Tibial artery (tissue), 4 donors: ENCODE results near the gene C1orf105.

Source experiments
- DNase-seq, 2 donors: peaks; one replicate each; pipeline ENCODE4 v3.0.0-alpha.2; 2019
- H3K27ac ChIP-seq, 2 donors: fragments of 200-600 bp; sonication (generic) in 1 of 2; 1 replicate in 1 of 2; 2 replicates in 1 of 2; pipeline ENCODE4 v1.5.1; 2018 to 2019; ENCODE audit warnings: mild to moderate bottlenecking in 1 of 2
- H3K27me3 ChIP-seq, 2 donors: fragments of 200-600 bp; sonication (generic) in 1 of 2; one replicate each; pipeline versions ENCODE4 v1.5.1 to v1.6.0; 2016 to 2019
- H3K36me3 ChIP-seq, 3 donors: fragments of 200-600 bp; sonication (generic) in 2 of 3; one replicate each; pipeline ENCODE4 v1.5.1; 2016 to 2019; ENCODE audit warnings: mild to moderate bottlenecking in 2 of 3
- H3K4me1 ChIP-seq, 4 donors: fragments of 200-600 bp; sonication (generic) in 2 of 4; 1 replicate in 3 of 4; 2 replicates in 1 of 4; pipeline ENCODE4 v1.5.1; 2016 to 2019
- H3K4me3 ChIP-seq, 2 donors: fragments of 200-600 bp; sonication (generic) in 1 of 2; 1 replicate in 1 of 2; 2 replicates in 1 of 2; pipeline ENCODE4 v1.5.1; 2018 to 2019; ENCODE audit warnings: mild to moderate bottlenecking in 2 of 2
- H3K9me3 ChIP-seq, 3 donors: fragments of 200-600 bp; sonication (generic) in 1 of 3; one replicate each; pipeline ENCODE4 v1.5.1; 2016 to 2019
- CTCF ChIP-seq, 2 experiments: fragments of 200-600 bp in 1 of 2; fragments of 450-650 bp in 1 of 2; IDR thresholded peaks; one replicate each; pipeline ENCODE4 v1.5.1; 2017 to 2019; ENCODE audit warnings: antibody characterized with exemption in 2 of 2, mild to moderate bottlenecking in 1 of 2, moderate library complexity in 1 of 2
- intact Hi-C: fragments of 100-400 bp; cut with DNase I; formaldehyde crosslinking; loops from one replicate; pipeline ENCODE4 v1.15.0; 2023; ENCODE audit warnings: low total_unique reads

The C1orf105 gene

GRCh38 chr1:172465617-172466016 lies 45.1 kb downstream of the C1orf105 start:
- no peak overlapping the region for H3K4me3 ChIP-seq
- intact Hi-C loops, result no loop called here
- H3K27ac ChIP-seq, result no peak overlapping the region

GRCh38 chr1:172466795-172467407 lies 46.4 kb downstream of the C1orf105 start:
- Histone ChIP-seq H3K4me3 (no peak overlapping the region), H3K27me3 (no peaks in the 10 kb centered on the region), H3K4me1 (no peaks in the 10 kb centered on the region), H3K36me3 (no peaks in the 10 kb centered on the region), H3K9me3 (no peaks in the 10 kb centered on the region), H3K27ac (no peak overlapping the region)
- intact Hi-C loops, result no loop called here
- no peak for TF ChIP-seq CTCF (IDR thresholded peaks at IDR 0.05)
- no peak for DNase-seq

More at GRCh38 chr1:172465617-172466016, 45.1 kb downstream of the C1orf105 start:
- no peaks in the 10 kb centered on the region for H3K4me1 ChIP-seq
- TF ChIP-seq CTCF (IDR thresholded peaks at IDR 0.05), result no peak
- H3K27me3 ChIP-seq, result no peaks in the 10 kb centered on the region
- no peaks in the 10 kb centered on the region for H3K9me3 ChIP-seq
- no peaks in the 10 kb centered on the region for H3K36me3 ChIP-seq
- DNase-seq, result no peak

GRCh38 chr1:172467446-172467845 lies 47.0 kb downstream of the C1orf105 start:
- no peaks in the 10 kb centered on the region for H3K4me1 ChIP-seq
- TF ChIP-seq CTCF (IDR thresholded peaks at IDR 0.05), result no peak
- intact Hi-C loops, result no loop called here
- H3K9me3 ChIP-seq, result no peaks in the 10 kb centered on the region
- no peak overlapping the region for H3K27ac ChIP-seq
- no peak for DNase-seq
- no peak overlapping the region for H3K4me3 ChIP-seq
- H3K27me3 ChIP-seq, result no peaks in the 10 kb centered on the region
- H3K36me3 ChIP-seq, result no peaks in the 10 kb centered on the region

GRCh38 chr1:172468296-172468695 lies 47.8 kb downstream of the C1orf105 start:
- TF ChIP-seq CTCF (IDR thresholded peaks at IDR 0.05), result no peak
- H3K36me3 ChIP-seq, result no peaks in the 10 kb centered on the region
- H3K4me3 ChIP-seq, result no peak overlapping the region
- H3K9me3 ChIP-seq, result no peaks in the 10 kb centered on the region
- intact Hi-C loops, result no loop called here
- peaks cover 0 to under 1% (median 0%) of the 10 kb centered on the region in 4 donors for H3K4me1 ChIP-seq
- DNase-seq, result no peak
- no peak overlapping the region for H3K27ac ChIP-seq
- H3K27me3 ChIP-seq, result no peaks in the 10 kb centered on the region

- Histone ChIP-seq H3K9me3 (no peaks in the 10 kb centered on the region), H3K4me1 (peaks cover 0 to 6% (median 0%) of the 10 kb centered on the region in 4 donors), H3K36me3 (no peaks in the 10 kb centered on the region), H3K27me3 (no peaks in the 10 kb centered on the region), H3K27ac (no peak overlapping the region), H3K4me3 (no peak overlapping the region)
- DNase-seq, result no peak
- TF ChIP-seq CTCF (IDR thresholded peaks at IDR 0.05), result no peak
- intact Hi-C loops, result no loop called here
These were observed 49.2 kb downstream of the C1orf105 start for GRCh38 chr1:172469717-172470116.

GRCh38 chr1:172470149-172470548 lies 49.7 kb downstream of the C1orf105 start:
- DNase-seq, result no peak
- peaks cover 0 to 6% (median 0%) of the 10 kb centered on the region in 4 donors for H3K4me1 ChIP-seq

More at GRCh38 chr1:172470149-172470548, 49.7 kb downstream of the C1orf105 start:
- Histone ChIP-seq H3K9me3 (no peaks in the 10 kb centered on the region), H3K27me3 (no peaks in the 10 kb centered on the region), H3K27ac (no peak overlapping the region), H3K4me3 (no peak overlapping the region), H3K36me3 (no peaks in the 10 kb centered on the region)
- intact Hi-C loops, result no loop called here
- TF ChIP-seq CTCF (IDR thresholded peaks at IDR 0.05), result no peak
